Neuronal stem cell (in vitro differentiated cells): Measurements from ENCODE around the gene NUMA1.

Experiments used
- DNase-seq: peaks from one replicate; pipeline ENCODE4 v3.0.0-alpha.2; 2013; ENCODE audit warnings: low spot score
- H2AFZ ChIP-seq: one replicate; pipeline ENCODE4 v1.6.1; 2013; ENCODE audit warnings: mild to moderate bottlenecking, low read length, inconsistent platforms
- H2AK5ac ChIP-seq: 2 replicates; pipeline ENCODE4 v1.6.1; 2013; ENCODE audit warnings: low read depth, mild to moderate bottlenecking, inconsistent platforms, low read length, moderate library complexity, mixed read lengths
- H2BK120ac ChIP-seq: 2 replicates; pipeline ENCODE4 v1.6.1; 2013; ENCODE audit warnings: low read depth, mild to moderate bottlenecking, inconsistent platforms, low read length, moderate library complexity, mixed read lengths
- H2BK12ac ChIP-seq: one replicate; pipeline ENCODE4 v1.6.1; 2013; ENCODE audit warnings: low read length, inconsistent platforms
- H2BK15ac ChIP-seq: 2 replicates; pipeline ENCODE4 v1.6.1; 2013; ENCODE audit warnings: mild to moderate bottlenecking, low read length, inconsistent platforms, mixed read lengths
- H2BK5ac ChIP-seq: one replicate; pipeline ENCODE4 v1.6.1; 2013; ENCODE audit warnings: inconsistent platforms, mild to moderate bottlenecking, low read length, moderate library complexity
- H3K14ac ChIP-seq: one replicate; pipeline ENCODE4 v1.6.1; 2013; ENCODE audit warnings: low read length, inconsistent platforms
- H3K18ac ChIP-seq: 2 replicates; pipeline ENCODE4 v1.6.1; 2013; ENCODE audit warnings: low read length, inconsistent platforms
- H3K23ac ChIP-seq: 2 replicates; pipeline ENCODE4 v1.6.1; 2013; ENCODE audit warnings: low read depth, mild to moderate bottlenecking, mixed read lengths, low read length, inconsistent platforms; ENCODE audit not compliant: poor library complexity
- H3K27ac ChIP-seq: replicated peaks from 3 replicates; pipeline ENCODE4 v1.5.1; 2013; ENCODE audit warnings: low read length, inconsistent platforms
- H3K27me3 ChIP-seq, 3 experiments: 2 replicates each; pipeline ENCODE4 v1.6.1; 2013; ENCODE audit warnings: low read length in 3 of 3, mild to moderate bottlenecking in 2 of 3, inconsistent platforms in 1 of 3, low read depth in 1 of 3, mixed read lengths in 1 of 3, moderate library complexity in 1 of 3; ENCODE audit not compliant: control insufficient read depth in 3 of 3, insufficient read depth in 3 of 3
- H3K36me3 ChIP-seq, 2 donors: replicated peaks in 1 of 2; 2 replicates each; pipeline ENCODE4 v1.6.1; 2013; ENCODE audit warnings: low read length in 2 of 2; ENCODE audit not compliant: control insufficient read depth in 2 of 2, insufficient read depth in 2 of 2
- H3K4ac ChIP-seq: 2 replicates; pipeline ENCODE4 v1.6.1; 2013; ENCODE audit warnings: inconsistent platforms, mild to moderate bottlenecking, low read length, moderate library complexity
- H3K4me1 ChIP-seq, 2 donors: 1 replicate in 1 of 2; 2 replicates in 1 of 2; pipeline ENCODE4 v1.6.1; 2013; ENCODE audit warnings: low read length in 2 of 2, low read depth in 1 of 2; ENCODE audit not compliant: control insufficient read depth in 2 of 2, insufficient read depth in 1 of 2
- H3K4me2 ChIP-seq: one replicate; pipeline ENCODE4 v1.6.1; 2013; ENCODE audit warnings: mild to moderate bottlenecking, low read length, inconsistent platforms; ENCODE audit not compliant: insufficient read depth, poor library complexity, severe bottlenecking
- H3K4me3 ChIP-seq, 2 donors: 2 replicates each; pipeline ENCODE4 v1.5.1; 2013; ENCODE audit warnings: low read length in 2 of 2, mild to moderate bottlenecking in 2 of 2, inconsistent platforms in 1 of 2, moderate library complexity in 1 of 2
- H3K79me1 ChIP-seq: one replicate; pipeline ENCODE4 v1.6.1; 2013; ENCODE audit warnings: low read depth, mild to moderate bottlenecking, inconsistent platforms, low read length, moderate library complexity
- H3K9ac ChIP-seq: one replicate; pipeline ENCODE4 v1.6.1; 2013; ENCODE audit warnings: mild to moderate bottlenecking, low read depth, low read length, inconsistent platforms; ENCODE audit not compliant: poor library complexity
- H3K9me3 ChIP-seq, 2 donors: replicated peaks in 1 of 2; 2 replicates each; pipeline versions ENCODE3 to v1.6.1; 2013; ENCODE audit warnings: low read length in 2 of 2, mild to moderate bottlenecking in 2 of 2, inconsistent platforms in 1 of 2, low read depth in 1 of 2, mixed read lengths in 1 of 2, moderate library complexity in 1 of 2; ENCODE audit not compliant: control insufficient read depth in 2 of 2, insufficient read depth in 1 of 2
- H4K8ac ChIP-seq: one replicate; pipeline ENCODE4 v1.6.1; 2013; ENCODE audit warnings: low read depth, mild to moderate bottlenecking, inconsistent platforms, low read length, moderate library complexity
- H4K91ac ChIP-seq: one replicate; pipeline ENCODE4 v1.6.1; 2013; ENCODE audit warnings: low read length, low read depth, mild to moderate bottlenecking, inconsistent platforms; ENCODE audit not compliant: poor library complexity
- WGBS, 2 donors: extraction: QIAGEN DNeasy Blood & Tissue Kit; methylation state at CpG; one replicate each; pipeline ENCODE4 v1.1.7; 2013; ENCODE audit warnings: missing lambda C conversion rate in 2 of 2, mixed read lengths in 1 of 2; ENCODE audit not compliant: insufficient read length in 2 of 2, insufficient replicate concordance in 1 of 2; ENCODE audit errors: extremely low coverage in 2 of 2; 5-methylcytosine and 5-hydroxymethylcytosine counted together

NUMA1 gene

DNA sequence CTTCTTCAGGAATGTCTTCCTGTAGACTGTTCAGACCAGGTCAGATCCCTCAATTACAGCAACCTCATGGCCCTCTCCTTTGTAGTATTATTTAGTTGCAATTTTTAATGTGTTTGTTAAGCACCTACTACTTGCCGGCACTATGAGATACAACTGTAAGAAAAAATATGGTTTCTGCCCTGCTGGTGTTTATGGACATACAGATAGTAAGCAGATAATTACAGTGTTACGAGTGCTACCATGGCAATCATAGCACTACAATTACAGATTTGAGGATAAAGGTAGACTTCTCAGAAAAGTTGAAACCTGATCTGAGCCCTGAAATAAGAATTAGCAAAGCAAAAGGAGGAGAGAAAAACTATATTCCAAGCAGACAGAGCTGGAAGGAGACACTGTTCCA, 3.1 kb upstream of the NUMA1 start:
- H3K4me3 ChIP-seq: no peak overlapping the region
- no peak overlapping the region for H3K9ac ChIP-seq
- H3K18ac ChIP-seq: no peak overlapping the region
- WGBS, 2 donors: no CpG with 5 or more reads among the region's 2 CpGs
- H3K27ac ChIP-seq: no peak overlapping the region
- no peak for DNase-seq
- H2BK5ac ChIP-seq: no peak overlapping the region
- no peak overlapping the region for H3K4ac ChIP-seq
- no peak overlapping the region for H2BK120ac ChIP-seq
- no peak overlapping the region for H3K23ac ChIP-seq
- H2BK12ac ChIP-seq: no peak overlapping the region
- H4K91ac ChIP-seq: no peak overlapping the region
- no peak overlapping the region for H2AK5ac ChIP-seq
- no peak overlapping the region for H2BK15ac ChIP-seq
- no peaks in the 10 kb centered on the region for H3K9me3 ChIP-seq
- no peak overlapping the region for H4K8ac ChIP-seq
- H3K27me3 ChIP-seq: no peaks in the 10 kb centered on the region
- no peak overlapping the region for H3K14ac ChIP-seq
- peaks cover 5 to 9% of the 10 kb centered on the region in 2 donors for H3K4me1 ChIP-seq
- H3K79me1 ChIP-seq: no peaks in the 10 kb centered on the region
- no peak overlapping the region for H2AFZ ChIP-seq
- peaks cover 2 to 16% of the 10 kb centered on the region in 2 donors for H3K36me3 ChIP-seq
- no peak overlapping the region for H3K4me2 ChIP-seq

DNA sequence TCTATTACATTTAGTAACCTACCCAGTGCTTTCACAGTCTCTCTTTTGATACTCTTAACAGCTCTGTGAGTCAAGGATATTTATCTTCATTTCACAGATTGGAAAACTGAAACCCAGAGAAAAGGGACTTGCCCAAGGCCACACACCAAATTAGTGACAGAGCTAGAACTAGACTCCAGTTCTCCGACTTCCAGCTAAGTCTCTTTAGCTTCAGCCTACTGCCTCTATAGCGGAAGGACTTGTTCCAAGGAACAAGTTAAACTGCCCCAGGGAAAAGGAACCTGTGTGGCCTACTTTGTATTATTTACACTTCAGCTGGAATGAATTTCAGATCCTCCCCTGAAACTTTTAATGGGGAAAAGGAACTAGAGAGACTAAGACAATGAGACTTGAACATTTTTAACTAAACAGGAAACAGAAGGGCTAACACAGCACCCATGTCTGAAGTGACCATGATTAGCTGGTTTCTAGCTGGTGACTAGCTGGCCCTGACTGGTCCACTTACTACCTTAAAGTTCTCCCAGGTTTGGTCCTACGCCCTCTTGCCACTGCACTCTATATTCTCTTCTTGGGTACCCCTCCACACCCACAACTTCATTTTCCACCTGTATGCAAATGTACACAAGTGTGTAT, 1.6 kb upstream of the NUMA1 start:
- no peak overlapping the region for H2AFZ ChIP-seq
- H2BK120ac ChIP-seq: no peak overlapping the region
- H3K14ac ChIP-seq: no peak overlapping the region
- no CpG with 5 or more reads among the region's 3 CpGs for WGBS, 2 donors
- H3K36me3 ChIP-seq: peaks cover 0 to 11% of the 10 kb centered on the region in 2 donors
- no peak overlapping the region for H2BK12ac ChIP-seq
- no peak overlapping the region for H3K4me2 ChIP-seq
- no peak overlapping the region for H2BK15ac ChIP-seq
- no peak overlapping the region for H3K4me3 ChIP-seq
- no peak overlapping the region for H2AK5ac ChIP-seq
- H3K79me1 ChIP-seq: no peaks in the 10 kb centered on the region
- H3K27me3 ChIP-seq: no peaks in the 10 kb centered on the region
- H3K9me3 ChIP-seq: no peaks in the 10 kb centered on the region
- H3K18ac ChIP-seq: no peak overlapping the region
- H3K4ac ChIP-seq: no peak overlapping the region
- no peak overlapping the region for H2BK5ac ChIP-seq
- H3K9ac ChIP-seq: no peak overlapping the region
- no peak overlapping the region for H4K8ac ChIP-seq
- H3K4me1 ChIP-seq: peaks cover 5 to 9% of the 10 kb centered on the region in 2 donors
- no peak overlapping the region for H3K27ac ChIP-seq
- no peak overlapping the region for H4K91ac ChIP-seq
- no peak for DNase-seq
- H3K23ac ChIP-seq: no peak overlapping the region

DNA sequence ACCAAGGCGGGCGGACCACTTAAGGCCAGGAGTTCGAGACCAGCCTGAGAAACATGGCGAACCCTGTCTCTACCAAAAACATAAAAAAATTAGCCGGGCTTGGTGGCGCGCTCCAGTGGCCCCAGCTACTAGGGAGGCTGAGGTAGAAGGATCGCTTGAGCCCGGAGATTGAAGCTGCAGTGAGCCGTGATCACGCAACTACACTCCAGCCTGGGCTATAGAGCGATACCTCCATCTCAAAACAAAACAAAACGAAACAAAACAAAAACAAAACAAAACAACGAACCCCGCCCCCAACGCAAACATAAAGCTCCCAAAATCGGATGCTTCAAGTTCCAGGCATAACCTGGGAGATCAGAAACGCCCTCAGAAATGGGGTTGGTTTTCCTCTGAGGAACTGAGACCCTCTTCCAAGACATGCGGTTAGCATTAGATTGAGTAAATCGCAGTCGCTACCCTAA, 872 bp upstream of the NUMA1 start:
- H3K27ac ChIP-seq: peak overlapping the region; percentile 86
- no peak overlapping the region for H2AK5ac ChIP-seq
- H2BK12ac ChIP-seq: no peak overlapping the region
- no peak for DNase-seq
- peak overlapping the region; percentile 63 for H3K18ac ChIP-seq
- H3K9me3 ChIP-seq: no peaks in the 10 kb centered on the region
- no peak overlapping the region for H4K8ac ChIP-seq
- peak overlapping the region; percentile 96 for H2AFZ ChIP-seq
- no CpG with 5 or more reads among the region's 21 CpGs for WGBS, 2 donors
- H3K9ac ChIP-seq: no peak overlapping the region
- H3K14ac ChIP-seq: no peak overlapping the region
- no peak overlapping the region for H4K91ac ChIP-seq
- peaks cover 0 to 18% of the 10 kb centered on the region in 2 donors for H3K36me3 ChIP-seq
- no peaks in the 10 kb centered on the region for H3K79me1 ChIP-seq
- H3K23ac ChIP-seq: no peak overlapping the region
- peak overlapping the region; percentile 12 for H2BK15ac ChIP-seq
- H2BK120ac ChIP-seq: no peak overlapping the region
- peak overlapping the region; percentile 90 for H3K4me2 ChIP-seq
- H3K4ac ChIP-seq: no peak overlapping the region
- H2BK5ac ChIP-seq: no peak overlapping the region
- H3K27me3 ChIP-seq: no peaks in the 10 kb centered on the region
- peaks cover 5 to 9% of the 10 kb centered on the region in 2 donors for H3K4me1 ChIP-seq
- H3K4me3 ChIP-seq: peak overlapping the region; percentile 78 to 79

DNA sequence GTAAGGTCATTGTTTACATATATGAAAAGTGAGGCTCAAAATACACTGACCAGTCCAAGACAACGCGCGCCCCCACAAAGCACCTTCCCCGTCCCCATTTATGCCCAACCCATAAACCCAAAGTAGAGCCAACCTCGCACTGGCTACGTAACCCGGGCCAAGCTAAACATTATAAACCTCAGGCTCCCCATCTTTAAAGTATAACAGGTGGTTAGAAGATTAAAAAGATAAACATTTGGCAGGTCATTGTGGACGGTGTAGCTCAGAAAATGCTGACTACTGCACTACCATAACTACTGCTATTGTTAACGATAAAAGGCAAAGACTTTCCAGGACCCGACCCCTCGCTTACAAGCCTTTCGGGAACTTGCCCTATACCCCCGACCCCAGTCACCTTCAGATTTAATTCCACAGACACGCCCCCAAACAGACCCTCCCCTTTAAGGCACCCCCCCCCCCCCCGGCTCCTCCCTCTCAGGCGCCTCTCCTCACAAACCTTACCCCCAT, 470 bp downstream of the NUMA1 start:
- Histone ChIP-seq H3K9ac (peak overlapping the region; percentile 50), H2BK120ac (no peak overlapping the region), H2AFZ (peak overlapping the region; percentile 96), H4K8ac (no peak overlapping the region), H2BK12ac (no peak overlapping the region), H2AK5ac (no peak overlapping the region), H3K4me2 (peak overlapping the region; percentile 51), H3K18ac (peak overlapping the region; percentile 91), H3K23ac (no peak overlapping the region), H3K27me3 (no peaks in the 10 kb centered on the region), H4K91ac (no peak overlapping the region), H2BK15ac (no peak overlapping the region), H3K4me1 (peaks cover 3 to 9% of the 10 kb centered on the region in 2 donors), H3K27ac (peak overlapping the region; percentile 93), H3K14ac (no peak overlapping the region), H3K36me3 (peaks cover 0 to 26% of the 10 kb centered on the region in 2 donors), H2BK5ac (no peak overlapping the region), H3K79me1 (peaks cover 2% of the 10 kb centered on the region), H3K9me3 (no peaks in the 10 kb centered on the region), H3K4me3 (peak overlapping the region; percentile 79 to 99), H3K4ac (no peak overlapping the region)
- WGBS, 2 donors: no CpG with 5 or more reads among the region's 16 CpGs
- DNase-seq: no peak
